Measurements from ENCODE around the gene PLCB4.

PLCB4 gene

DNA sequence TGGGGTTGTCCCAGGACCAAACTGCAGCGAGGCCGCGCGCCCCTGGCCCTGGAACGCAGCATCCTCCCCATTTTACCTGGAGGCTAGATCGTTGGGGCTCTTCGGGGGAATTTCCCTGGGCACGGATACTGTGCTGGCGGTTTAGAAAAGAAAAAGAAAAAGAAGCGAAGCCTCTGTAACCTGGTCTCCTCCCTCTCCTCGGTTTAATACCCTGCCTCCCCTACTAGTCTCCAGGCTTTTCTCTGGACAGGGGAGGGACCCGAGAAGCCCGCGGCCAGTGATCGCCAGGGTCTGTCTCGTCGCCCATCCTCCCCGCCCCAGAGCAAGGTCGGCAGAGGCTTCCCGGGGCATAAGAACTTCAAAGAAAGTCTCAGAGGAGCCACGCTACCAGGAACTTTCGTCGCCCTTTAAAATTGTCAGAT is 439.4 kb downstream of the PLCB4 start:
- in situ Hi-C loops (cut with MboI; ENCODE audit: low sequenced_read_pairs), result no loop called here

DNA sequence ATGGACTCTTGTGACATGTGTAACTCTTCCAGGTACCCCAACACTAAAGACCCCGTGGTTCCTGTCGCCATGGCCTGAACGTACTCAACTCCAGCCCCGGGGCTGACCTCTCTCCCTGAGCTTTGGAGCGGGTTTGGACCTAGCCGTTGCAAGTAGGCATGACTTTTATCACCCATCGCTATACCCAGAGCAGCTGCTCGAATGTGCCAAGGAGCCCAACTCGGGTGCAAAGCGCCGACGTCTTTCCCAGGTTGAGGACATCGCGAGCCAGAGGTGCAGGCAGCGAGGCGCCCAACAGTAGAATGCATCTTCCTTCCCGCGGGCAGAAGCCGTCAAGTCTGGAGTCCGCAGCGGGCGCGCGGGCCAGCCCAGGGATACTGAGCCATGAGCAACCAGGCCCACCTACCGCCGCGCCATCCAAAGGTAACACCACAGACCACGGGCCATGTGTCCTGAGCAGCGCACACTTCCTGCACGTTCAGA is 439.9 kb downstream of the PLCB4 start:
- in situ Hi-C loops (cut with MboI; ENCODE audit: low sequenced_read_pairs), result no loop called here

DNA sequence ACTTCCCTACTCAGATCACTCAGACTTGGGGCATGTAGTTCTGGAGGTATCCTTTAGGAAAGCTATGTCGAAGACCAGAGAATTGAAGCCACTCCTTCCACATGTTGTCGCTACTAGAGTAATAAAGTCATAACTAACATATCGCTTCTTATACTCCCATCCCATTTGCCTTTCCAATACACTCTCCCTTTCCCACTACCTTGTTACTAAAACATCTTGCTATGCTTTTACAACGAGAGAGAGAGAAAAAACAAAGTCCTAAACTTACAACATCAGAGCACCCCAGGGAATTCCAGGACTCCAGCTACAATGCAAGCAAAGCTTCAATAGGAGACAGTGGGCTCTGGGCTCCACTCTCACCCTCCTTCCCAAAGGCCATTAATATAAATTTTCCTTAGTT is 440.4 kb downstream of the PLCB4 start:
- in situ Hi-C loops (cut with MboI; ENCODE audit: low sequenced_read_pairs), result no loop called here

DNA sequence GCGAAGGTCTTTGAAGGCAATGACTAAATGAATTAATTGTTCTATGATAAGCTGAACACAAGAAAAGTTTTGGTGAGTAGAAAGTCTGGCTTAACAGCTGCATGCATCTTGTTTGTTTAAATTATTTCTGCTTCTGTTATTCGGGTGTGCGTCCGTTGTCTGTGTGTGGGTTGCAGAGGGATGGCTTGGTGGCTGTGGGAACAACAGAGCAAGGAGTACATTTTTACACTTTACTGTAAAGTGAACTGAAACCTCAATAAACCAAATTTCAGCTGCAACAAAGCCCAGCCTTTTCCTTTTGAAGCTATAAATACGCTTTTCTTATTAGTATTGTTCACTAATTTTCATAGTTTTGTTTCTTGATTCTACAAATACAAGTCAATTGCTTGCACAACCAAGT is 442.0 kb downstream of the PLCB4 start:
- in situ Hi-C loops (cut with MboI; ENCODE audit: low sequenced_read_pairs), result no loop called here

DNA sequence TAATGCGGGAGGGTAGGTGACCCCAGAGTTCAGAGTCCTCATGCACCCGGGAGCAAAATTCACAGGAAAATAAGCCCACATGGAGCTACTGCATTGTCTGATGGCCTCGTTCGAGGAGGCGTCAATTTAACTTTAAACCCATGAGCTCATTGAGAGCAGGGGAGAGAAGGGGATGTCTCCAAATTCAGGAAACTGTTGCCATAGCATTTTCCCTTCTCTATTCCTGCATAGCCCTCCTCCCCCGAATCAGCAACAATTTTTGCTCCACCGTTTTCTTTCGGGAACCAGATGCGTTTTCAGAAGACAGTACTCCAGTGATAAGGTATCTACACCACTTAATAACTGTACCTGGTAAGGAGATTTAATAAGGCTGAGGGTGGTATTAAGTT is 445.2 kb downstream of the PLCB4 start:
- in situ Hi-C loops (cut with MboI; ENCODE audit: low sequenced_read_pairs), result no loop called here

DNA sequence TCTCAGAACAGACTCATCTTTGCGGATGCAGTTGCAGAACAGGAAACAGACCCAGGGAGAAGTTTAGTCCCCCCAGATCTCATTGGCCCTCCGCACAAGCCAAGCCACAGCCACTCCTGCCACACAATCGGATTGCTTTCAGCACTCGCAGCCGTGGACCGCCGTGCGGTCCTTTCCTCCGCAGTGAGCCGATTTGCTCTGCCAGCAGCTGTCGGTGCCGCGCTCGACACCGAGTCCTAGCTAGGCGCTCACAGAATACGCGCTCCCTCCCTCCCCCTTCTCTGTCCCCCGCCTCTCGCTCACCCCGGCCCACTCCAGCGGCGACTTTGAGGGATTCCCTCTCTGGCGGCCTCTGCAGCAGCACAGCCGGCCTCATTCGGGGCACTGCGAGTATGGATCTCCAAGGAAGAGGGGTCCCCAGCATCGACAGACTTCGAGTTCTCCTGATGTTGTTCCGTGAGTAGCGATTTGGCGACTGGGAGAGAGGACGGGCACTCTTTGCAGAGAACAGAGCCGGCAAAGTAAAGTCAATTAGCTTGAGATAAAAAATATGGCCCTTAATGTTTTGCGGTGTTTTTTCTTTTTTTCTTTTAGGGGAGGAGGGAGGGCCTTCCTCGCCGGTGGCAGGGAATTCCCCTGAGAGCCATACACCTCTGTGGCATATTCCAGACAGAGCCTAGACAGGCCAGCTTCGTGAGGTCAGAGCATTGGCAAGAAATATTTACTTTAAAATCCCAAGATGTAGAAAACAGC is 445.8 kb downstream of the PLCB4 start, which contains the start of gene LAMP5:
TSS of gene LAMP5 (plus strand) at position 130 of the 753 bp plus-strand sequence. CDS start at position 393, 263 bp downstream.
- in situ Hi-C loops (cut with MboI; ENCODE audit: low sequenced_read_pairs), result no loop called here

DNA sequence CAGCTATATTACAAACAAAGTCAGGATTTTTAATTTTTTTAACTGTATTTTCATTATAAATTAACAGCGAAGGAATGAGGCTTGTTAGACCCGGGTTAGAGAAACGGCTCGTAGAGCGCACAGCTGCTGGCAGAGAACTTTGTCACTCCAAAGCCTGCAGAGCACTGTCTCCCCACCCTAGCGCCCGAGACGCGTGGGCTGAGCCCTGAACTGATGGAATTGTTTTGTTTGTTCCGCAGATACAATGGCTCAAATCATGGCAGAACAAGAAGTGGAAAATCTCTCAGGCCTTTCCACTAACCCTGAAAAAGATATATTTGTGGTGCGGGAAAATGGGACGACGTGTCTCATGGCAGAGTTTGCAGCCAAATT is 446.3 kb downstream of the PLCB4 start:
- in situ Hi-C loops (cut with MboI; ENCODE audit: low sequenced_read_pairs), result no loop called here

DNA sequence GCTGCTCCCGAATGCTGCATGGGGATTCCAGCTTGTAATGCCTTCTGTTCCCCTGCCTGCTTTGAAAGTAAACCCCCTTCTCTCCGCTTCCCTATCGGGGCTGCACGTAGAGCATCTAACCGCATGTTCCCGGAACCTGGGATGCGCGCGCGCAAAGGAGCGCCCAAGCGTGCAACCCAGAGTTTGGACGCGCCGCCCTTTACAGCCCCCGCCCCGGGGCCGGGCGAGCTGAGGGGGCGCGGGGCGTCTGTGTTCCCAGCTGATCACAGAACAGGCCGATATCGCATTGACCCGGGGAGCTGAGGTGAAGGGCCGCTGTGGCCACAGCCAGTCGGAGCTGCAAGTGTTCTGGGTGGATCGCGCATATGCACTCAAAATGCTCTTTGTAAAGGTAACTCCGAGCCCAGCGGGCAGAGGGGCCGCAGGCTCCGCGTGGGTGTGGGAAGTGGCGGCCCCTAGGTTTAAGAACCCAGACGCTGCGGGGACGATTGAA is 446.9 kb downstream of the PLCB4 start:
- in situ Hi-C loops (cut with MboI; ENCODE audit: low sequenced_read_pairs), result no loop called here

DNA sequence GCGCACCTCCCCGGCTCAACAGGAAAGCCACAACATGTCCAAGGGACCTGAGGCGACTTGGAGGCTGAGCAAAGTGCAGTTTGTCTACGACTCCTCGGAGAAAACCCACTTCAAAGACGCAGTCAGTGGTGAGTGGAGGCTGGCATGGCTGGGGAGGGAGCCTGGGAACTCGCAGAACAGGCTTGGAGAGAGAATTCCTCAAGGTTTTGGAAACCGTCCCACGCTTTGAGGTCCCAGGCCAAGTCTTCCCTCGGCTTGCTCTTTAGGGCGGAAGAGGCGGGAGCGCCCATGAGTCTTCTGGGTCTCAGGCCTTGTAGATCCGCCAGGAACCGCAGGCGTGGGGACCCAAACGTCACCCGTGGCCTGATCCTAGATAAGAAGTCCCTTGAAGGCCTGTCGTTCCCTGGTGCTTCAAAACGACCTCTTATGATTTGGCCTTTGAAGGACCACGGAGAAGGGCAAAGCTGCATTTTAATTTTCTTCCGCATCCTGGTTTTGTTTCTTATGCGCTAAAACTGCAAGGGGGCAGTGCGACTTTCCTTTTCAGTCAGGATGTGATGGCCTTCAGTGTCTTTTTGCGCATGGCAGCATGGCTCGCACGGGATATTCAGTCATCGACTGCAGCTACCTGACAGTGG is 447.5 kb downstream of the PLCB4 start:
- in situ Hi-C loops (cut with MboI; ENCODE audit: low sequenced_read_pairs), result no loop called here

DNA sequence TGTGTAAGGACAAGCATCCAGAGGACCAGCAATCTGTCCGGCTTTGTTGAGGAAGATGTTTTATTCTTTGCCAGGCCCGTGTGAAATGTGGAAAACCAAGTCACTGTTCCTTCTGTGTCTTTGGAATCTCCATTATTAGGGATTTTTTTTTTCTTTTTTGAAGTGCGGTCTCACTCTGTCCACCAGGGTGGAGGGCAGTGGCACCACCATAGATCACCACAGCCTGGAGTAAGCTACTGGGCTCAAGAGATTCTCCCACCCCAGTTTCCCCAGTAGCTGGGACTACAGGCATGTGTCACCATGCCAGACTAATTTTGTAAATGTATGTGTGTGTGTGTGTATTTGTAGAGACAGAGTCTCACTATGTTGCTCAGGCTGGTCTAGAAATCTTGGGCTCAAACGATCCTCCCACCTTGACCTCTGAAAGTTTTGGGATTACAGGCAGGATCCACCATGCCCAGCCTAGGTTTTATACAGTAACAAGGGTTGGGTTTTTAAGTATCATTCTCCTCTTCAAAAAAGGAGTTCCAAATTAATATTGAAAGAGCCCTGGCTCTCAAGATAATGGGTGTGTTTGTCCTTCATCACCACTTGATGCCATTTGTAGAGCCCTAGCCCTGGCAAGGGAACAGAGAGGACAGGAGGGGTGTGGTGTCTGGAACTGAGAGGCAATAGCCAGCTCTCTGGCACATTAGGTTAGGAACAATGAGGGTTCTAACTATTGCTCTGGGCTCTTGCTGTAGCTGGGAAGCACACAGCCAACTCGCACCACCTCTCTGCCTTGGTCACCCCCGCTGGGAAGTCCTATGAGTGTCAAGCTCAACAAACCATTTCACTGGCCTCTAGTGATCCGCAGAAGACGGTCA is 448.6 kb downstream of the PLCB4 start:
- in situ Hi-C loops (cut with MboI; ENCODE audit: low sequenced_read_pairs), result no loop called here

DNA sequence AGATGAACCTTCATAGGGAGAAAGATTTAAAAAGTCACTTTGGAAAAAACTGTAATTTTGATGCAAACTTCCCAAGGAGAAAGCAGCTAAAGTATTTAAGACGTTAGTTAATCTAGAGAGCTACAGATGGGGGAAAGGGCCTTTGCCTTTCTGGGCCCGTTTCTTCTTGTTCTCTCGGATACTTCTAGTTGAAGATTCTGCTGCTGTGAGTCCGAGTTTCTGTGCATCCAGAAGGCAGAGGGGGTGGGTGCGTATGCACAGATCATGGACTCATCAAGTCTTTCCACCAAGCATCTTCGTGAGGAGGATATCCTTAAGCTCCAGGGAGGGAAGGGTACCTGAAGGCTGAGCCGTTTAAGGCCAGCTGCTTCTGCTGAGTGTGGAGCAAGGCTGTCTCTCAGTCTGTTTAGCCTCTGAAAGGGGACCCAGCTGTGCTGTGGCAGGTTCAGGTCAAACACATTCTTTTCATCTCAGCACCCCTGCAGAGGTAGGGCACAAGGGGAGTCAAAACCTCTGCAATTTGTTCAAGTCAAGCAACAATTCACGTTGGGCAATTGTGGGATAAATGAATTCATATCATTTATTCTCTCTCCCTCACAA is 449.8 kb downstream of the PLCB4 start:
- in situ Hi-C loops (cut with MboI; ENCODE audit: low sequenced_read_pairs), result no loop called here

DNA sequence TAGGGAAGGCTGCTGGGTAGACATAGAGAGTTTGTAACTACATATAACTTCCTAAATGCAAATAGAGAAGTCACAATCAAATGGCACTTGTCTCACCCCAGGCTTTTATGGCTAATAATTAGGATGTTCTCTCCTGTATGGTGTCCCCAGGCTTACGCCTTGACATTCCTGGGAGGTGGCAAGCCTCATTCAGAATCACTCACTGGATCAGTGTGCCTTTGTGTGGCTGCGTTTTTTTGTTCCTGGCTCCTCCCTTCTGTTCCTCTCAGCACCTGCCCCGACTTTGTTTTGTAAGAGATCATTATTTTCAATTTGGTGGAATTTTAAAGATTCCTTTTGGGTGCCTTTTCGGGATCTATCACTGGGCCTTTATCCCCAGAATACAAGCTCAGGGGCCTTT is 451.2 kb downstream of the PLCB4 start:
- in situ Hi-C loops (cut with MboI; ENCODE audit: low sequenced_read_pairs), result no loop called here

DNA sequence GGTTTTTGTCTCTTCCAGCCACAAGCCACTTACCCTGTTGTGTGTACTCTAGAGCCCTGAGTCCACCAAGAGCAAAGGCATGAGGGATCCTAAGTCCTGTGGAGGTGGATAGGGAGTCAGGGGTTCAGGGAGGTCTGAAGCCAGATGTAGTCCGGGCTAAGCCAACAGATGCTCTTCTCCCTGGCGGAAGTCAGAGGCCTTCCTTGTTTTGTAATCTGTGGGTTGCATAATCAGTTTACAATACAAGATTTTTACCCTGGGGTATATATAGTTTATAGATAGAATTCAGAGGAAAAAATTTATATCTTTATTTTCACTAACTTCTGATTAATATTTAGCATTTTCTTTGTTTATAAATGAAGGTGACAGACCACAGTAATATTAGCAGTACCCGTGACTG is 454.7 kb downstream of the PLCB4 start:
- in situ Hi-C loops (cut with MboI; ENCODE audit: low sequenced_read_pairs), result no loop called here

Measured in hTERT RPE-1 (cell line).